ENCODE results near the gene PRRT4. TPM values are rescaled to one million over a fixed set of nuclear protein-coding genes. Genes with fewer than 3 reads are reported as not detected.

PRRT4 gene
- total and polyA plus RNA-seq, 9 of the 15 experiments (the other 6 are each of a cell fraction or from before 2014, with no cell fraction given) = not detected

GRCh38 chr7:128405471-128406313 lies 44.2 kb upstream of the PRRT4 start (continued):
- TF ChIP-seq, protein P1, sequence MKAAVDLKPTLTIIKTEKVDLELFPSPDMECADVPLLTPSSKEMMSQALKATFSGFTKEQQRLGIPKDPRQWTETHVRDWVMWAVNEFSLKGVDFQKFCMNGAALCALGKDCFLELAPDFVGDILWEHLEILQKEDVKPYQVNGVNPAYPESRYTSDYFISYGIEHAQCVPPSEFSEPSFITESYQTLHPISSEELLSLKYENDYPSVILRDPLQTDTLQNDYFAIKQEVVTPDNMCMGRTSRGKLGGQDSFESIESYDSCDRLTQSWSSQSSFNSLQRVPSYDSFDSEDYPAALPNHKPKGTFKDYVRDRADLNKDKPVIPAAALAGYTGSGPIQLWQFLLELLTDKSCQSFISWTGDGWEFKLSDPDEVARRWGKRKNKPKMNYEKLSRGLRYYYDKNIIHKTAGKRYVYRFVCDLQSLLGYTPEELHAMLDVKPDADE (conservative IDR thresholded peaks at IDR 0.05; ENCODE audit: control insufficient read depth, low read depth, low read length) = peak; percentile 73
- TF ChIP-seq EWSR1 (IDR thresholded peaks at IDR 0.05; ENCODE audit: borderline replicate concordance, low read depth, partially characterized antibody) = no peak
- 0 out of 2 replicates have a peak, but pooled peaks have one; percentile 52 for TF ChIP-seq NR1H2 (CRISPR knock-in tag; IDR thresholded peaks at IDR 0.05)
- peak; percentile 91 for TF ChIP-seq POLR2G (IDR thresholded peaks at IDR 0.05; ENCODE audit: low read depth, low read length)
- TF ChIP-seq, protein P2, sequence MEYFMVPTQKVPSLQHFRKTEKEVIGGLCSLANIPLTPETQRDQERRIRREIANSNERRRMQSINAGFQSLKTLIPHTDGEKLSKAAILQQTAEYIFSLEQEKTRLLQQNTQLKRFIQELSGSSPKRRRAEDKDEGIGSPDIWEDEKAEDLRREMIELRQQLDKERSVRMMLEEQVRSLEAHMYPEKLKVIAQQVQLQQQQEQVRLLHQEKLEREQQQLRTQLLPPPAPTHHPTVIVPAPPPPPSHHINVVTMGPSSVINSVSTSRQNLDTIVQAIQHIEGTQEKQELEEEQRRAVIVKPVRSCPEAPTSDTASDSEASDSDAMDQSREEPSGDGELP (CRISPR knock-in tag; IDR thresholded peaks at IDR 0.05; ENCODE audit: borderline replicate concordance) = 0 out of 2 replicates have a peak, but pooled peaks have one; percentile 14
- TF ChIP-seq ZBTB43 (CRISPR knock-in tag; IDR thresholded peaks at IDR 0.05) = 0 out of 2 replicates have a peak, but pooled peaks have one; percentile 55
- TF ChIP-seq MBD2 (IDR thresholded peaks at IDR 0.05; ENCODE audit: borderline replicate concordance, low read depth) = peak; percentile 1; the same call in 1 of the 2 replicates
- TF ChIP-seq ZNF639 (CRISPR knock-in tag; conservative IDR thresholded peaks at IDR 0.05 in 1 of 2, IDR thresholded peaks at IDR 0.05 in 1 of 2) = peak in 1 of 2 experiments; percentile 70; a peak in 2 of 4 replicates
- no peak for TF ChIP-seq FOXM1 (IDR thresholded peaks at IDR 0.05; ENCODE audit: low read depth)
- TF ChIP-seq FOXM1 (CRISPR knock-in tag; IDR thresholded peaks at IDR 0.05; ENCODE audit: low read depth) = no peak
- TF ChIP-seq SIN3B (IDR thresholded peaks at IDR 0.05; ENCODE audit: low read depth) = 0 out of 2 replicates have a peak, but pooled peaks have one; percentile 52
- TF ChIP-seq ZNF431 (CRISPR knock-in tag; IDR thresholded peaks at IDR 0.05) = peak; percentile 82
- TF ChIP-seq L3MBTL2 (IDR thresholded peaks at IDR 0.05) = peak; percentile 54
- 0 out of 2 replicates have a peak, but pooled peaks have one; percentile 18 for TF ChIP-seq SUPT5H (IDR thresholded peaks at IDR 0.05)
- no peak for TF ChIP-seq ARID2 (IDR thresholded peaks at IDR 0.05)
- TF ChIP-seq ZNF707 (CRISPR knock-in tag; conservative IDR thresholded peaks at IDR 0.05) = no peak
- peak; percentile 62; the same call in 1 of the 2 replicates for TF ChIP-seq GATAD2A (IDR thresholded peaks at IDR 0.05)
- TF ChIP-seq ZNF740 (CRISPR knock-in tag; IDR thresholded peaks at IDR 0.05) = peak; percentile 95
- peak in 1 of 2 experiments; percentile 97; a peak in 2 of 4 replicates for TF ChIP-seq ZNF740 (tag; IDR thresholded peaks at IDR 0.05)
- peak; percentile 26 for TF ChIP-seq SAP30 (IDR thresholded peaks at IDR 0.05; ENCODE audit: borderline replicate concordance, insufficient read depth, low read depth, low read length, poor library complexity, severe bottlenecking)

Measured in K562 (cell line).